ENCODE measurements around the gene LAMC3.

Gene LAMC3

DNA sequence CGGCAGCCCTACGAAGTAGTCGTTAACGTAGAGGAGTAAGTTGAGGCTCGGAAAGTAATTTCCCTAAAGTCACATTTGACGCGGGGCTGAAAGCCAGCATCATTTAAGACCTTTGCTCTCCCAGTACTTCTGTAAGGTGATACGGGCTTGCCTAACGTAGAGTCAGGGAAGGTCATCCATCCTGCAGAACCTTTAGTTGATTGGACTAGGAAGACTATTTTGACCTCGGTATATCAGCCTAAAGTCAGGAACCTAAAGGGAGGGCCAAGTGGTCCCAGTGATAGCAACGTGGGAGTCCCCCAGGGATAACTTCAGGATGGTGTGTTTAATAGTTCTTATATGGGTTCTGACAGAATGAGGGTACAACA is 117.1 kb downstream of the LAMC3 start:
- DNase-seq = no peak

DNA sequence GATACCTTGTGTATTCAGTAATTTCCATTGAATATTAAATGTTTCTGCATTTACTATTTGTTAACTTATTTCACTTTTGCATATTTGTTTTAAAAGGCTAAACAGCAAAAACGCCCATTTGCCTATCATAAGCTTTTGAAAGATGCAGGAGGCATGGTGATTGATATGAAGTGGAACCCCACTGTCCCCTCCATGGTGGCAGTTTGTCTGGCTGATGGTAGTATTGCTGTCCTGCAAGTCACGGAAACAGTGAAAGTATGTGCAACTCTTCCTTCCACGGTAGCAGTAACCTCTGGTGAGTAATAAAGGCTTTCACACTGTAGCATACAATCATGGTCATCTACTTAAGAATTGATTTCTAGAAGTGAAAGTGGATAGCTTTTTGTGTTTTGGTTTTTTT is 120.2 kb downstream of the LAMC3 start:
- no peak for DNase-seq

DNA sequence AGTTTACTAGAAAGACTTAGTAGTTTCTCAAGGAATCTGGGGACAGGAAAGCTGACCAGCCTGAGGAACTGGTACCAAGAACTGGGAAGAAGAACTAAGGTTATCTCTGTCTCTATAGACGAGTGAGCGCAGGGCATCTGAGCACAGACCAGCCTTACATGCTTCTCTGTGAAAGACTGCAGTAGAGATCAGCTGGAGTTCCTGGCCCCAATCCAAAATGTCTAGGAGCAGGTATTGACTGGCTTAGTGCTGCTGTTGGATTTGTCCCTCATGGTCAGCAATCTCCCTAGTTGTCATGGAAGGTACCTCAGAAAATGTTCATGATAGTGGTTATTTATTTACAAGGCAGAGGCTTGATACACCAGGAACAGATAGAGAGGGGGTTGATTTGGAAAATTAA is 129.7 kb downstream of the LAMC3 start:
- no peak for DNase-seq

DNA sequence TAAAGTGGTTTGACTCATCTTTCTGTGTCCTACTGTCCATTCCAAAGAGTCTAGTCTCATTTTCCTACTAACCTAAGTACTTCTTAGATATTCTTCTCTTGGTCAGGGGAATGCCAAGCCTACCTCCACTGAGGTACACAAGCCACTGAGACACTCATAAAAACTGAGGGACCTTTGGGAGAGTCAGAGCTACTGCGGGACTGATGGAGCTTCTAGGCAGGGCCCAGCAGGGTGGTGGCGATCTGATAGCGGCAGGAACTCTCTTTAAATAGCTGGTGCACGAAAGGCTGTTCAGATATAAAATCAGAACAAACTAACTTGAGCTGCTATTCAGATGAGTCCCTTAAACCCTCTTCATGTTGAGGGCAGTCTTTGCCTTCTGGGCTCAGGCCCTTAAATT is 131.1 kb downstream of the LAMC3 start:
- DNase-seq = no peak

DNA sequence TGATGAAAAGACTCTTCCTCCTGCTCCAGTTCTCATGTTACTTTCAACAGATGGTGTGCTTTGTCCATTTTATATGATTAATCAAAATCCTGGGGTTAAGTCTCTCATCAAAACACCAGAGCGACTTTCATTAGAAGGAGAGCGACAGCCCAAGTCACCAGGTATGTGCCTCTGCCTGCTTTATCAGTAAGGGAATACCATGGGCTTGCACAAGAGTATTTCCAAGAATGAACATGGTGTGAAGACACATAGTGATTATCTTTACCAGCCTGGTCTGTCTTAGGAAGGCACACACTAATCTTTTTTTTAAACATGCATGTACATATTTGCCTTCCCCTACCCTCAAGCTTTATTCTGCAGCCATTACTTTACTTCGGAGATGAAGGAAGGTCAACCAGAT is 131.6 kb downstream of the LAMC3 start:
- DNase-seq = no peak

DNA sequence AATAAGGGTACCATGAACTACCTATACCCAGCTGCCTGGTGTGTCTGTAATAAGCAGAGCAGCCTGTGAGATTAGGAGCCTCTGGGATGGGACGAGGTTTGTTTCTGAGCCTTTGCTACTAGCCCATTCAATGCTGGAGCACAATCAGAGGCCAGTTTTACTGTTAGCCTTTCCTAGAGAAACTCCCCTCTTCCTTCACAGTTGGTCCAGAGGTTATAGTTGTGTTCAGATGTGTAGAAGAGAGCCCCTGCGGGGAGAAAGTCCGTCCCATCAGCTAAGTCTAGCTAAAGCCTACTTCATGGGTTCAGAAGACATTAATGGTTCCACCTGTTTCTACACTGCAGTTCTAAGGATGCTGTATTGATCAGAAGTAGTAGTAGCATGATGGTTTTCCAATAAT is 133.2 kb downstream of the LAMC3 start:
- no peak for DNase-seq

Data from effector CD4-positive, alpha-beta T cell (primary cell).